Fibroblast of the conjunctiva (primary cell): ENCODE data around the gene DOCK3.
"Not testable (repeated sequence)": the region's sequence is repeated elsewhere in the genome, so short reads cannot be mapped to it uniquely, and the experiment has no call there.

Experiments used
- DNase-seq: peaks from one replicate; pipeline ENCODE4 v3.0.0-alpha.2; 2010; ENCODE audit warnings: low read depth

The DOCK3 gene

GRCh38 chr3:51221959-51222358, 547.2 kb downstream of the DOCK3 start:
- no peak for DNase-seq

DNA sequence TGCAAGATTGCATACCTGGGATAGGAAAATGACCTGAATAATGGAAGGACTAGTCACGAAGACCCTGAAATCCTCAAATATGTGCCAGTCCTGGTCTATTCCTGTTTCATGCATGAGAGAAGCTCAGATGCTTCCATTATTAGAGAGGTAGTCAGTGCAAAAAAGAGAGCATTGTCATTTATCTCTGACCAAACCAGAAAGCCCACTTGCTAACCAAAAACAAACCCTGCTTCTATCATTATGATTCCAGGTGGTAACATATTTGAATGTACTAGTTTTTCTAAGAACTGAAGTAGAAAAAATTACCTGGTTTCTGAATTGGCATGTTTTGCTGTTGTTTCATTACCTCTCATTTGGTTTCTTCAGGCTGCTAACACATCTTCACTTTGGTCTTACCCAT, 549.6 kb downstream of the DOCK3 start:
- DNase-seq, result no peak

DNA sequence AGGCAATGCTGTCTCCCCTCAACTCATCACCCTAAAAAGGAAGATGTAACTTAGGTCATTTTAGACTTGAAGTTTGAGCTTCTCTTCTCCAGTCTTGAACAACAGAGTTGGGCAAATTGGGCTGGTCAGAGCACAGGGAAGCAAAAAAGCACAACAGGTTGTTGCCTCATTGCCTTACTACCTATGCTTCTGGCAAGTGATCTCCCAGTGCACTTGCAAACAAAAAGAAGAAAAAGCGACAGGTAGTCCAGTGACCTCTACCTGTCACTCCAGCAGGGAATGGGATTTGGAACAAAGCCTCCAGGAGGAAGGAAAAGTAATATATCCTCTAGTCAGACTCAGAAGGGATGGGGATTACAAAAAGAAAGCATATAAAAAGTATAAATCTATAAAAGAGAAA, 550.1 kb downstream of the DOCK3 start:
- no peak for DNase-seq

GRCh38 chr3:51242939-51243338, 568.2 kb downstream of the DOCK3 start:
- DNase-seq, result no peak

- DNase-seq, result no peak
Measured at GRCh38 chr3:51243924-51244323, 569.2 kb downstream of the DOCK3 start.

DNA sequence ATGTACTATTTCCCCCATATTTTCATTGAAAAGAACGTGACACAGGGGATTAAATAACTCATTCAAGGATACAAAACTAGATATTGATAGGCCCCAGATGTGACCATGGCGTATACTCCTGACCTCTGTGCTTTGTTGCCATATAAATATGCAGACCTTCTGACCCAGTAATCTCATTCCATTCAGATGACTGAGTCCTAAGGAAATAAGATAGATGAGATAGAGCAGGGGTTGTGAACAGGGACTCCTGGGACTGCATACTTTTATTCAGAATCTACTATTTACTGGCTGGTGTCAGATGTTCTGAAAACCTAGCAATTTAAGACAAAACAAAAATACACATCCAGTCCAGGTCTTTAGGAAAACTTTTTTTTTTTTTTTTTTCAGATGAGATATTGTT, 571.1 kb downstream of the DOCK3 start:
- DNase-seq, result no peak

DNA sequence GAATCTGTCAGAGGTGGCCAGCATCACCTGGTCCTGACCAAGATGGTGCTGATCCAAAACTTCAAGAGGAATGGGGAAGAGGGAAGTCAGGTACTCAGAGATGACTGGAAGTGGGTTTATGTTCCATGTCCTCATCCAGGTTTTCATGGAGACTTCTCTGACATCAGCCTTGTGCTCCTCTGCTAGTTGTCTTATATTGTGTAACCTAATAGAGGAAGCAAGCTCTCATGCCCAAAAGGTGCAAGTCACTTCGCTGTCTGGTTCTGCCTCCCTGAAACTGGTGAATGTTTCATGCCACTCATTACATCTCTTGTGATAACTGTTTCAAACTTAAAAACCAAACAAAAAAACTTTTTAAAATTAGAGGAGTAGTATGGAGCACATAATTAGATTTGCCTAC, 583.1 kb downstream of the DOCK3 start:
- DNase-seq, result no peak

DNA sequence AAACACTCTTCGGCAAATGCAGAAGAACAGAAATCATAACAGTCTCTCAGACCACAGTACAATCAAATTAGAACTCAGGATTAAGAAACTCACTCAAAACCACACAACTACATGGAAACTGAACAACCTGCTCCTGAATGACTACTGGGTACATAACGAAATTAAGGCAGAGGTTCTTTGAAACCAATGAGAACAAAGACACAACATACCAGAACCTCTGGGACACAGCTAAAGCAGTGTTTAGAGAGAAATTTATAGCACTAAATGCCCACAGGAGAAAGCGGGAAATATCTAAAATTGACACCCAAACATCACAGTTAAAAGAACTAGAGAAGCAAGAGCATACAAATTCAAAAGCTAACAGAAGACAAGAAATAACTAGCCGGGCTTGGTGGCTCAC, 589.4 kb downstream of the DOCK3 start:
- DNase-seq, result not testable (repeated sequence)

DNA sequence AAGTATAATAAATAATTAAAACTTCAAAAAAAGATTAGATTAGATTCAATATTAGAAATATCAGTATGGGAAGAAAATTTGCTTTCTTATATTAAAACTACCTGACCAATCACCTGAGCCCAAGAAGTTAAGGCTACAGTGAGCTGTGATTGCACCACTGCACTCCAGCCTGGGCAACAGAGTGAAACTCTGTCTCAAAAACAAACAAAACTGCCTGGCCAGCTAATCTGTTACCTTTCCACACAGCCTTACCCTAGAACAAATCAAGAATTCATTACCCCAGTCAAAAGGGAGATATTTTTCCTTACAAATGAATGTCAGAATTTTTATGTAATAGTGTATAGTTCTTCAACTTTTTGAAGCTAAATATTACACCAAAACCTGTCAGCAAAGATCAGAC, 593.4 kb downstream of the DOCK3 start:
- no peak for DNase-seq

GRCh38 chr3:51269466-51269865, 594.7 kb downstream of the DOCK3 start:
- no peak for DNase-seq

GRCh38 chr3:51270559-51270958, 595.8 kb downstream of the DOCK3 start:
- DNase-seq, result no peak

GRCh38 chr3:51271172-51271571, 596.4 kb downstream of the DOCK3 start:
- no peak for DNase-seq

DNA sequence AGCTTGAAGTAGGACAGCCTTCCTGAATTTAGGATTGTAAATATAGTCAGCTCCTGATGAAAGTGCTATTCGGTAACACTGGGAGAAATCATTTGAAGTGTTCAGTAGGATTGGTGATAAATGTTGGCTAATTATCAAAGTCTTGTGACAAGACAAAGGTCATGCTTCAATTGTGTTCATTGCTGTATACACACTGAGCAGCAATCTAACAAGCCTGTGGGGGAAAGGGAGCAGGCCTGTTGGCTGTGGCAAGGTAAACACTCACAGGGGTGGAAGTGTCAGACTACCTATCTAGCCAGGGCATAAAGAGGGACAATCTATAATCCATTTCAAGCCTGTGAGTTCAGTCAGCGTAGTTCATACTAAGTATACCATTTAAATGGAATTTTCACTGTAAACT, 599.3 kb downstream of the DOCK3 start:
- no peak for DNase-seq

- no peak for DNase-seq
Measured at GRCh38 chr3:51275111-51275805, 600.5 kb downstream of the DOCK3 start.

- DNase-seq, result no peak
Measured at GRCh38 chr3:51276046-51276445, 601.3 kb downstream of the DOCK3 start.

GRCh38 chr3:51279448-51279847, 604.7 kb downstream of the DOCK3 start:
- no peak for DNase-seq

- DNase-seq, result no peak
Measured at GRCh38 chr3:51280176-51280575, 605.4 kb downstream of the DOCK3 start.

DNA sequence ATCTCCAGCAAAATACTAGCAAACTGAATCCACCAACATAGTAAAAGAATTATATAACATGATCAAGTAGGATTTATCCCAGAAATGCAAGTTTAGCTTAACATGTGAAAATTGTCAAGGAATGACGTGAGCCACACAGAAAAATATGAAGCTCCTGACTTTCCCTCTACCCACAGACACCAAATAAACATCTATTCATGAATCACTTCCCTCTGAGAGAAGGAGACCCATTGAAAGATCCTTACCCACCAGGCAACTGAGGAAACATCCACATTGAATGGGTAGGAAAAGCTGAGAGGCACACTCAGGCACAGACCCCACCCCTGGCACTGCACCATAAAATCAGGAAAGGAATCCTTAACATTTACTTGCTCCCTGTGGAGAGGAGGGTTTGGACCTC, 608.2 kb downstream of the DOCK3 start:
- DNase-seq, result no peak

- DNase-seq, result no peak
Measured at GRCh38 chr3:51283421-51283820, 608.7 kb downstream of the DOCK3 start.

GRCh38 chr3:51295625-51296024, 620.9 kb downstream of the DOCK3 start:
- DNase-seq, result no peak

- no peak for DNase-seq
Measured at GRCh38 chr3:51297333-51297732, 622.6 kb downstream of the DOCK3 start.

- DNase-seq, result no peak
Measured at GRCh38 chr3:51304230-51304629, 629.5 kb downstream of the DOCK3 start.

DNA sequence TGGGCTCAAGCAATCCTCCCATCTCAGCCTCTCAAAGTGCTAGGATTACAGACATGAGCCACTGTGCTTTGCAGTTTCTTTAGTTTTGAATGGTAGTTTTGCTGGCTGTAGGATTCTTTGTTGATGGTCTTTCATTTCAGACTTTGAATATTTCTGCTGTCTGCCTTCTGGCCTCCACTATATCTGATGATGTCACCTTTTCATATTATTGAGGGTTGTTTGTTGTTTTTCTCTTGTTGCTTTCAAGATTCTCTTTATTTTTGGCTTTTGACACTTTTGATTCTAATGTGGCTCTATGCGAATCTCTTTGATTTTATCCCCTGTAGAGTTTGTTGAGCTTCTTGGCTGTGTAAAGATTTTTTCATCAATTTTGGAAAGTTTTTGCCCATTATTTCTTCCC, 631.4 kb downstream of the DOCK3 start:
- DNase-seq, result no peak

GRCh38 chr3:51307458-51307857, 632.7 kb downstream of the DOCK3 start:
- DNase-seq, result no peak
